ENCODE measurements around the gene RAB9B.

- TF ChIP-seq CTCF (IDR thresholded peaks at IDR 0.05) (no peak), POLR2A (IDR thresholded peaks at IDR 0.05) (no peak)
Observed at GRCh38 chrX:103830848-103831247, 1.2 kb downstream of the RAB9B start.

Data from right lobe of liver (tissue), 4 donors.